Endometrial microvascular endothelial cells (primary cell): ENCODE results near the gene SSH2. TPM values are rescaled to one million over a fixed set of nuclear protein-coding genes. Genes with fewer than 3 reads are reported as not detected.
"Not testable (repeated sequence)": the region's sequence is repeated elsewhere in the genome, so short reads cannot be mapped to it uniquely, and the experiment has no call there.

Source experiments
- in situ Hi-C: cut with HindIII; loops from 2 replicates; pipeline ENCODE4 v1.10.0; 2017; ENCODE audit warnings: low sequenced_read_pairs, low pct_unique_long_range_greater_than_20kb; ENCODE audit errors: inconsistent ontology term
- total RNA-seq: library from RNA; depleted of rRNA; stranded (reverse); fragments of >200 nt; gene quantifications from one replicate; pipeline ENCODE4 v1.2.3, GENCODE V29; 2015; ENCODE audit errors: inconsistent ontology term

SSH2 gene
- 32.8 TPM for total RNA-seq

- in situ Hi-C loops: no loop called here
Observed at GRCh38 chr17:29929533-29930408, at the start of gene SSH2. SSH2 (minus strand) TSS chr17:29930228; CDS start chr17:29930000, 228 bp downstream.

- in situ Hi-C loops: no loop called here
Observed at GRCh38 chr17:29977836-29978235, 47.8 kb upstream of the SSH2 start.

- in situ Hi-C loops: no loop called here
Observed at GRCh38 chr17:29973005-29973404, 43.0 kb upstream of the SSH2 start.

- in situ Hi-C loops: no loop called here
Observed at GRCh38 chr17:29972277-29972676, 42.2 kb upstream of the SSH2 start.

GRCh38 chr17:29968271-29968670, 38.2 kb upstream of the SSH2 start:
- in situ Hi-C loops: no loop called here

GRCh38 chr17:29962656-29963055, 32.6 kb upstream of the SSH2 start:
- in situ Hi-C loops: no loop called here

GRCh38 chr17:29959658-29960337, 29.8 kb upstream of the SSH2 start:
- in situ Hi-C loops: no loop called here

- in situ Hi-C loops: no loop called here
Observed at GRCh38 chr17:29958947-29959657, 29.1 kb upstream of the SSH2 start.

- in situ Hi-C loops: not testable (repeated sequence)
Observed at GRCh38 chr17:29957488-29957887, 27.5 kb upstream of the SSH2 start.

GRCh38 chr17:29956225-29956624, 26.2 kb upstream of the SSH2 start:
- in situ Hi-C loops: no loop called here

- in situ Hi-C loops: no loop called here
Observed at GRCh38 chr17:29954405-29954804, 24.4 kb upstream of the SSH2 start.

- in situ Hi-C loops: no loop called here
Observed at GRCh38 chr17:29949696-29950095, 19.7 kb upstream of the SSH2 start.

- in situ Hi-C loops: no loop called here
Observed at GRCh38 chr17:29948448-29949215, 18.6 kb upstream of the SSH2 start.

GRCh38 chr17:29945281-29945680, 15.3 kb upstream of the SSH2 start:
- in situ Hi-C loops: no loop called here

- in situ Hi-C loops: no loop called here
Observed at GRCh38 chr17:29941334-29941733, 11.3 kb upstream of the SSH2 start, which contains the start of gene EFCAB5. EFCAB5 (plus strand) TSS chr17:29941634; CDS start chr17:29941797, 163 bp downstream.

- in situ Hi-C loops: no loop called here
Observed at GRCh38 chr17:29936724-29937123, 6.7 kb upstream of the SSH2 start.

GRCh38 chr17:29935909-29936308, 5.9 kb upstream of the SSH2 start:
- in situ Hi-C loops: not testable (repeated sequence)

GRCh38 chr17:29933379-29933778, 3.4 kb upstream of the SSH2 start:
- in situ Hi-C loops: no loop called here
